ENCODE data around the gene ADK. TPM values are rescaled to one million over a fixed set of nuclear protein-coding genes. Genes with fewer than 3 reads are reported as not detected.

ADK gene
- total RNA-seq, 4 donors from 2014 or later, result 62.1 to 84.7 (median 74.4) TPM

- Histone ChIP-seq H3K27ac (no peak overlapping the region), H3K4me3 (replicated peaks in 1 of 3) (no peak overlapping the region), H3K27me3 (no peaks in the 10 kb centered on the region), H3K9me3 (no peaks in the 10 kb centered on the region), H3K4me1 (no peaks in the 10 kb centered on the region), H3K36me3 (no peaks in the 10 kb centered on the region)
- no peak for DNase-seq
- intact Hi-C loops (cut with DNase I), result no loop called here
- TF ChIP-seq CTCF (IDR thresholded peaks at IDR 0.05) (no peak), POLR2A (IDR thresholded peaks at IDR 0.05) (no peak)
These were observed 171.5 kb downstream of the ADK start for GRCh38 chr10:74322565-74322964.

DNA sequence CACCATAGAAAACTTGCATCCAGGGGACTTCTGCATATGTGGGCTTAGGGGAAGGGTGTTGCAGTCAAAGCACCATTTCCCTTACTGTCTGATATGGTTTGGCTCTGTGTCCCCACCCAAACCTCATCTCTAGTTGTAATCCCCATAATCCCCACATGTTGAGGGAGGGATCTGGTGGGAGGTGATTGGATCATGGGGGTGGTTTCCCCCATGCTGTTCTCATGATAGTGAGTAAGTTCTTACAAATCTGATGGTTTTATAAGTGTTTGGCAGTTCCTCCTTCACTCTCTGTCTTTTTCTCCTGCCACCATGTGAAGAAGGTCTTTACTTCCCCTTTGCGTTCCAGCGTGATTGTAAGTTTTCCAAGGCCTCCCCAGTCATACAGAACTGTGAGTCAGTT lies 177.4 kb downstream of the ADK start:
- 95 to 96% methylated on average over 2 of the region's 2 CpGs for WGBS, 2 donors
- Histone ChIP-seq H3K27me3 (no peaks in the 10 kb centered on the region), H3K36me3 (no peaks in the 10 kb centered on the region), H3K4me1 (no peaks in the 10 kb centered on the region), H3K27ac (no peak overlapping the region), H3K9me3 (no peaks in the 10 kb centered on the region), H3K4me3 (replicated peaks in 1 of 3) (no peak overlapping the region)
- TF ChIP-seq POLR2A (IDR thresholded peaks at IDR 0.05) (no peak), CTCF (IDR thresholded peaks at IDR 0.05) (no peak)
- intact Hi-C loops (cut with DNase I), result no loop called here
- DNase-seq, result no peak

DNA sequence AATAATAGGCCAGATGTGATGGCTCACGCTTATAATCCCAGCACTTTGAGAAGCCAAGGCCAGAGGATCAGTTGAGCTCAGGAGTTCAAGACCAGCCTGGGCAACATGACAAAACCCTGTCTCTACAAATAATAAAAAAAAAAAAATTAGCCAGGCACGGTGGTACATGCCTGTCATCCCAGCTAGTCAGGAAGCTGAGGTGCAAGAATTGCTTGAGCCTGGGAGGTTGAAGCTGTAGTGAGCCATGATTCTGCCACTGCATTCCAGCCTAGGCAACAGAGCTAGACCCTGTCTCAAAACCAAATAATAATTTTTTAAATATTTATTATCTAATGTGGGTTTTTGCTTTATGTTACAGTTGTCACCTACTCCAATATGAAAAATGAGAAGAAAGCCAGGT lies 178.9 kb downstream of the ADK start:
- no peak for TF ChIP-seq CTCF (IDR thresholded peaks at IDR 0.05)
- no peak for TF ChIP-seq POLR2A (IDR thresholded peaks at IDR 0.05)
- H3K4me3 ChIP-seq (replicated peaks in 1 of 3), result no peak overlapping the region
- no peaks in the 10 kb centered on the region for H3K27me3 ChIP-seq
- no peaks in the 10 kb centered on the region for H3K4me1 ChIP-seq
- H3K36me3 ChIP-seq, result no peaks in the 10 kb centered on the region
- intact Hi-C loops (cut with DNase I), result no loop called here
- DNase-seq, result no peak
- no peaks in the 10 kb centered on the region for H3K9me3 ChIP-seq
- no peak overlapping the region for H3K27ac ChIP-seq
- 84 to 92% methylated on average over 2 of the region's 2 CpGs for WGBS, 2 donors

- H3K36me3 ChIP-seq, result no peaks in the 10 kb centered on the region
- no peaks in the 10 kb centered on the region for H3K27me3 ChIP-seq
- no peaks in the 10 kb centered on the region for H3K4me1 ChIP-seq
- no peaks in the 10 kb centered on the region for H3K9me3 ChIP-seq
- H3K4me3 ChIP-seq (replicated peaks in 1 of 3), result no peak overlapping the region
- TF ChIP-seq CTCF (IDR thresholded peaks at IDR 0.05) (no peak), POLR2A (IDR thresholded peaks at IDR 0.05) (no peak)
- intact Hi-C loops (cut with DNase I), result no loop called here
- H3K27ac ChIP-seq, result no peak overlapping the region
- DNase-seq, result no peak
- 98% methylated on average over 3 of the region's 3 CpGs for WGBS, 2 donors
These were observed 179.6 kb downstream of the ADK start for GRCh38 chr10:74330646-74331045.

- TF ChIP-seq CTCF (IDR thresholded peaks at IDR 0.05), result no peak
- TF ChIP-seq POLR2A (IDR thresholded peaks at IDR 0.05), result no peak
- intact Hi-C loops (cut with DNase I), result no loop called here
- H3K27ac ChIP-seq, result no peak overlapping the region
- H3K9me3 ChIP-seq, result no peaks in the 10 kb centered on the region
- H3K4me3 ChIP-seq (replicated peaks in 1 of 3), result no peak overlapping the region
- no peaks in the 10 kb centered on the region for H3K4me1 ChIP-seq
- no peak for DNase-seq
- H3K36me3 ChIP-seq, result no peaks in the 10 kb centered on the region
- H3K27me3 ChIP-seq, result no peaks in the 10 kb centered on the region
These were observed 181.4 kb downstream of the ADK start for GRCh38 chr10:74332398-74332797.

All from thyroid gland (tissue), 4 donors.